ENCODE measurements around the gene WDR90. TPM values are rescaled to one million over a fixed set of nuclear protein-coding genes. Genes with fewer than 3 reads are reported as not detected.

The WDR90 gene
- total and polyA plus RNA-seq, 2 of the 13 experiments (the other 11 are each of a cell fraction or from before 2014, with no cell fraction given) = 14.9 to 28.9 TPM

GRCh38 chr16:630249-630814, 18.8 kb upstream of the WDR90 start (continued):
- TF ChIP-seq, protein P1, sequence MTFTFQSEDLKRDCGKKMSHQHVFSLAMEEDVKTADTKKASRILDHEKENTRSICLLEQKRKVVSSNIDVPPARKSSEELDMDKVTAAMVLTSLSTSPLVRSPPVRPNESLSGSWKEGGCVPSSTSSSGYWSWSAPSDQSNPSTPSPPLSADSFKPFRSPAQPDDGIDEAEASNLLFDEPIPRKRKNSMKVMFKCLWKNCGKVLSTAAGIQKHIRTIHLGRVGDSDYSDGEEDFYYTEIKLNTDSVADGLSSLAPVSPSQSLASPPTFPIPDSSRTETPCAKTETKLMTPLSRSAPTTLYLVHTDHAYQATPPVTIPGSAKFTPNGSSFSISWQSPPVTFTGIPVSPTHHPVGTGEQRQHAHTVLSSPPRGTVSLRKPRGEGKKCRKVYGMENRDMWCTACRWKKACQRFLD (CRISPR knock-in tag; IDR thresholded peaks at IDR 0.05; ENCODE audit: borderline replicate concordance) = peak; percentile 68; the same call in 1 of the 2 replicates
- TF ChIP-seq THAP9 (CRISPR knock-in tag; IDR thresholded peaks at IDR 0.05; ENCODE audit: borderline replicate concordance) (peak; percentile 53; the same call in 1 of the 2 replicates), FOXC1 (CRISPR knock-in tag; IDR thresholded peaks at IDR 0.05; ENCODE audit: borderline replicate concordance) (0 out of 2 replicates have a peak, but pooled peaks have one; percentile 9), ZSCAN31 (CRISPR knock-in tag; IDR thresholded peaks at IDR 0.05; ENCODE audit: low read depth) (no peak), REPIN1 (CRISPR knock-in tag; IDR thresholded peaks at IDR 0.05; ENCODE audit: borderline replicate concordance, low read depth) (no peak), KLF6 (CRISPR knock-in tag; IDR thresholded peaks at IDR 0.05) (0 out of 2 replicates have a peak, but pooled peaks have one; percentile 18), DDIT3 (CRISPR knock-in tag; IDR thresholded peaks at IDR 0.05) (no peak), TRIM24 (CRISPR knock-in tag; IDR thresholded peaks at IDR 0.05) (no peak), ZNF773 (CRISPR knock-in tag; IDR thresholded peaks at IDR 0.05; ENCODE audit: borderline replicate concordance) (0 out of 2 replicates have a peak, but pooled peaks have one; percentile 34), HNF4G (IDR thresholded peaks at IDR 0.05; ENCODE audit: borderline replicate concordance, low read depth, low read length) (peak; percentile 73; the same call in 1 of the 2 replicates), HNF4G (CRISPR knock-in tag; IDR thresholded peaks at IDR 0.05; ENCODE audit: borderline replicate concordance, low read depth) (no peak), ZNF570 (CRISPR knock-in tag; IDR thresholded peaks at IDR 0.05; ENCODE audit: borderline replicate concordance) (no peak), MLLT10 (CRISPR knock-in tag; IDR thresholded peaks at IDR 0.05) (no peak), ZFP62 (CRISPR knock-in tag; IDR thresholded peaks at IDR 0.05) (no peak), THAP8 (CRISPR knock-in tag; IDR thresholded peaks at IDR 0.05; ENCODE audit: borderline replicate concordance) (no peak), HNRNPH1 (optimal IDR thresholded peaks at IDR 0.05; ENCODE audit: low read depth, low read length) (no peak)
- TF ChIP-seq, protein P2, sequence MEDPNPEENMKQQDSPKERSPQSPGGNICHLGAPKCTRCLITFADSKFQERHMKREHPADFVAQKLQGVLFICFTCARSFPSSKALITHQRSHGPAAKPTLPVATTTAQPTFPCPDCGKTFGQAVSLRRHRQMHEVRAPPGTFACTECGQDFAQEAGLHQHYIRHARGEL (CRISPR knock-in tag; IDR thresholded peaks at IDR 0.05) = no peak
- TF ChIP-seq, protein P3, sequence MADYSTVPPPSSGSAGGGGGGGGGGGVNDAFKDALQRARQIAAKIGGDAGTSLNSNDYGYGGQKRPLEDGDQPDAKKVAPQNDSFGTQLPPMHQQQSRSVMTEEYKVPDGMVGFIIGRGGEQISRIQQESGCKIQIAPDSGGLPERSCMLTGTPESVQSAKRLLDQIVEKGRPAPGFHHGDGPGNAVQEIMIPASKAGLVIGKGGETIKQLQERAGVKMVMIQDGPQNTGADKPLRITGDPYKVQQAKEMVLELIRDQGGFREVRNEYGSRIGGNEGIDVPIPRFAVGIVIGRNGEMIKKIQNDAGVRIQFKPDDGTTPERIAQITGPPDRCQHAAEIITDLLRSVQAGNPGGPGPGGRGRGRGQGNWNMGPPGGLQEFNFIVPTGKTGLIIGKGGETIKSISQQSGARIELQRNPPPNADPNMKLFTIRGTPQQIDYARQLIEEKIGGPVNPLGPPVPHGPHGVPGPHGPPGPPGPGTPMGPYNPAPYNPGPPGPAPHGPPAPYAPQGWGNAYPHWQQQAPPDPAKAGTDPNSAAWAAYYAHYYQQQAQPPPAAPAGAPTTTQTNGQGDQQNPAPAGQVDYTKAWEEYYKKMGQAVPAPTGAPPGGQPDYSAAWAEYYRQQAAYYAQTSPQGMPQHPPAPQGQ (CRISPR knock-in tag; IDR thresholded peaks at IDR 0.05; ENCODE audit: borderline replicate concordance) = no peak
- TF ChIP-seq, protein P4, sequence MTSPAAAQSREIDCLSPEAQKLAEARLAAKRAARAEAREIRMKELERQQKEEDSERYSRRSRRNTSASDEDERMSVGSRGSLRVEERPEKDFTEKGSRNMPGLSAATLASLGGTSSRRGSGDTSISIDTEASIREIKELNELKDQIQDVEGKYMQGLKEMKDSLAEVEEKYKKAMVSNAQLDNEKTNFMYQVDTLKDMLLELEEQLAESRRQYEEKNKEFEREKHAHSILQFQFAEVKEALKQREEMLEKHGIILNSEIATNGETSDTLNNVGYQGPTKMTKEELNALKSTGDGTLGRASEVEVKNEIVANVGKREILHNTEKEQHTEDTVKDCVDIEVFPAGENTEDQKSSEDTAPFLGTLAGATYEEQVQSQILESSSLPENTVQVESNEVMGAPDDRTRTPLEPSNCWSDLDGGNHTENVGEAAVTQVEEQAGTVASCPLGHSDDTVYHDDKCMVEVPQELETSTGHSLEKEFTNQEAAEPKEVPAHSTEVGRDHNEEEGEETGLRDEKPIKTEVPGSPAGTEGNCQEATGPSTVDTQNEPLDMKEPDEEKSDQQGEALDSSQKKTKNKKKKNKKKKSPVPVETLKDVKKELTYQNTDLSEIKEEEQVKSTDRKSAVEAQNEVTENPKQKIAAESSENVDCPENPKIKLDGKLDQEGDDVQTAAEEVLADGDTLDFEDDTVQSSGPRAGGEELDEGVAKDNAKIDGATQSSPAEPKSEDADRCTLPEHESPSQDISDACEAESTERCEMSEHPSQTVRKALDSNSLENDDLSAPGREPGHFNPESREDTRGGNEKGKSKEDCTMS (CRISPR knock-in tag; conservative IDR thresholded peaks at IDR 0.05) = no peak
